ENCODE results near the gene INMT.

Gene INMT

GRCh38 chr7:30799206-30799975, 47.5 kb downstream of the INMT start:
- Histone ChIP-seq H3K9ac (ENCODE audit: low read length) (no peak overlapping the region), H3K36me3 (ENCODE audit: control insufficient read depth, insufficient read depth, low read length) (no peaks in the 10 kb centered on the region), H3K4me1 (ENCODE audit: control insufficient read depth, insufficient read depth, low read length) (peaks cover 43% of the 10 kb centered on the region), H3K27ac (ENCODE audit: low read depth, low read length) (peak overlapping the region; percentile 11), H3K4me3 (ENCODE audit: low read length) (no peak overlapping the region), H3K27me3 (ENCODE audit: control insufficient read depth, insufficient read depth, low read length) (no peaks in the 10 kb centered on the region)

- no peak overlapping the region for H3K9ac ChIP-seq (ENCODE audit: low read length)
- H3K4me3 ChIP-seq (ENCODE audit: low read length) = no peak overlapping the region
- H3K27me3 ChIP-seq (ENCODE audit: control insufficient read depth, insufficient read depth, low read length) = no peaks in the 10 kb centered on the region
- peak overlapping the region; percentile 11 for H3K27ac ChIP-seq (ENCODE audit: low read depth, low read length)
- H3K4me1 ChIP-seq (ENCODE audit: control insufficient read depth, insufficient read depth, low read length) = peaks cover 43% of the 10 kb centered on the region
- no peaks in the 10 kb centered on the region for H3K36me3 ChIP-seq (ENCODE audit: control insufficient read depth, insufficient read depth, low read length)
Observed at GRCh38 chr7:30799976-30800661, 48.2 kb downstream of the INMT start.

- Histone ChIP-seq H3K27ac (ENCODE audit: low read depth, low read length) (no peak overlapping the region), H3K36me3 (ENCODE audit: control insufficient read depth, insufficient read depth, low read length) (no peaks in the 10 kb centered on the region), H3K4me3 (ENCODE audit: low read length) (no peak overlapping the region), H3K9ac (ENCODE audit: low read length) (no peak overlapping the region), H3K27me3 (ENCODE audit: control insufficient read depth, insufficient read depth, low read length) (no peaks in the 10 kb centered on the region), H3K4me1 (ENCODE audit: control insufficient read depth, insufficient read depth, low read length) (peaks cover 38% of the 10 kb centered on the region)
Observed at GRCh38 chr7:30800785-30801252, 48.9 kb downstream of the INMT start.

GRCh38 chr7:30802812-30803211, 50.9 kb downstream of the INMT start:
- peaks cover 22% of the 10 kb centered on the region for H3K4me1 ChIP-seq (ENCODE audit: control insufficient read depth, insufficient read depth, low read length)
- H3K27ac ChIP-seq (ENCODE audit: low read depth, low read length) = no peak overlapping the region
- no peak overlapping the region for H3K4me3 ChIP-seq (ENCODE audit: low read length)
- no peaks in the 10 kb centered on the region for H3K36me3 ChIP-seq (ENCODE audit: control insufficient read depth, insufficient read depth, low read length)
- no peaks in the 10 kb centered on the region for H3K27me3 ChIP-seq (ENCODE audit: control insufficient read depth, insufficient read depth, low read length)
- no peak overlapping the region for H3K9ac ChIP-seq (ENCODE audit: low read length)

GRCh38 chr7:30804078-30804661, 52.2 kb downstream of the INMT start:
- H3K36me3 ChIP-seq (ENCODE audit: control insufficient read depth, insufficient read depth, low read length) = no peaks in the 10 kb centered on the region
- no peak overlapping the region for H3K27ac ChIP-seq (ENCODE audit: low read depth, low read length)
- peaks cover 18% of the 10 kb centered on the region for H3K4me1 ChIP-seq (ENCODE audit: control insufficient read depth, insufficient read depth, low read length)
- H3K27me3 ChIP-seq (ENCODE audit: control insufficient read depth, insufficient read depth, low read length) = no peaks in the 10 kb centered on the region
- no peak overlapping the region for H3K4me3 ChIP-seq (ENCODE audit: low read length)
- H3K9ac ChIP-seq (ENCODE audit: low read length) = no peak overlapping the region

GRCh38 chr7:30805081-30805691, 53.3 kb downstream of the INMT start:
- Histone ChIP-seq H3K4me1 (ENCODE audit: control insufficient read depth, insufficient read depth, low read length) (peaks cover 9% of the 10 kb centered on the region), H3K36me3 (ENCODE audit: control insufficient read depth, insufficient read depth, low read length) (no peaks in the 10 kb centered on the region), H3K9ac (ENCODE audit: low read length) (no peak overlapping the region), H3K27me3 (ENCODE audit: control insufficient read depth, insufficient read depth, low read length) (no peaks in the 10 kb centered on the region), H3K27ac (ENCODE audit: low read depth, low read length) (no peak overlapping the region), H3K4me3 (ENCODE audit: low read length) (no peak overlapping the region)

GRCh38 chr7:30805931-30806330, 54.0 kb downstream of the INMT start:
- Histone ChIP-seq H3K9ac (ENCODE audit: low read length) (no peak overlapping the region), H3K4me3 (ENCODE audit: low read length) (no peak overlapping the region), H3K4me1 (ENCODE audit: control insufficient read depth, insufficient read depth, low read length) (peaks cover 2% of the 10 kb centered on the region), H3K27me3 (ENCODE audit: control insufficient read depth, insufficient read depth, low read length) (no peaks in the 10 kb centered on the region), H3K36me3 (ENCODE audit: control insufficient read depth, insufficient read depth, low read length) (no peaks in the 10 kb centered on the region), H3K27ac (ENCODE audit: low read depth, low read length) (no peak overlapping the region)

Data from rectal smooth muscle tissue (tissue), 1 donor.